GM12873 (cell line): ENCODE measurements around the gene GRIN3B.

Source experiments
- TF ChIP-seq, protein P1 (sequence below): IDR thresholded peaks from 2 replicates; pipeline ENCODE4 v1.5.1; 2012; ENCODE audit warnings: low read depth, mild to moderate bottlenecking, moderate library complexity, low read length, control low read depth; ENCODE audit not compliant: insufficient read depth; ENCODE audit errors: missing control alignments

Gene GRIN3B

DNA sequence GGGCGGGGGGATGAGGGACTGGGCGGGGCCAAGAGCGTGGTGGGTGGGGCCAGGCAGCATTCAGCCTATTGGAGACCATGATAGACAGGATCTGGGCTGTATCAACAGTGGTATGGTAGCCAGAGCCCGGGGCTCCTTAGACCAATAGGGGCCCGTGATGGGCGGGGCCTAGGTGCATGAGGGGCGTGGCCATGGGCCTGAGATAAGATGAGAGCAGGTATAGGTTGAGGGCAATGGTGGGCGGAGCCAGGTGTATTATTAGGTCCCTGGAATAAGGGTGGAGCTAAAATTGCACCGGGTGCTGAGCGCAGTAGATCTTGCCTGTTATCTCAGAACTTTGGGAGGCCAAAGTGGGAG, 45.0 kb downstream of the GRIN3B start:
- TF ChIP-seq, protein P1, sequence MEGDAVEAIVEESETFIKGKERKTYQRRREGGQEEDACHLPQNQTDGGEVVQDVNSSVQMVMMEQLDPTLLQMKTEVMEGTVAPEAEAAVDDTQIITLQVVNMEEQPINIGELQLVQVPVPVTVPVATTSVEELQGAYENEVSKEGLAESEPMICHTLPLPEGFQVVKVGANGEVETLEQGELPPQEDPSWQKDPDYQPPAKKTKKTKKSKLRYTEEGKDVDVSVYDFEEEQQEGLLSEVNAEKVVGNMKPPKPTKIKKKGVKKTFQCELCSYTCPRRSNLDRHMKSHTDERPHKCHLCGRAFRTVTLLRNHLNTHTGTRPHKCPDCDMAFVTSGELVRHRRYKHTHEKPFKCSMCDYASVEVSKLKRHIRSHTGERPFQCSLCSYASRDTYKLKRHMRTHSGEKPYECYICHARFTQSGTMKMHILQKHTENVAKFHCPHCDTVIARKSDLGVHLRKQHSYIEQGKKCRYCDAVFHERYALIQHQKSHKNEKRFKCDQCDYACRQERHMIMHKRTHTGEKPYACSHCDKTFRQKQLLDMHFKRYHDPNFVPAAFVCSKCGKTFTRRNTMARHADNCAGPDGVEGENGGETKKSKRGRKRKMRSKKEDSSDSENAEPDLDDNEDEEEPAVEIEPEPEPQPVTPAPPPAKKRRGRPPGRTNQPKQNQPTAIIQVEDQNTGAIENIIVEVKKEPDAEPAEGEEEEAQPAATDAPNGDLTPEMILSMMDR, result no peak

DNA sequence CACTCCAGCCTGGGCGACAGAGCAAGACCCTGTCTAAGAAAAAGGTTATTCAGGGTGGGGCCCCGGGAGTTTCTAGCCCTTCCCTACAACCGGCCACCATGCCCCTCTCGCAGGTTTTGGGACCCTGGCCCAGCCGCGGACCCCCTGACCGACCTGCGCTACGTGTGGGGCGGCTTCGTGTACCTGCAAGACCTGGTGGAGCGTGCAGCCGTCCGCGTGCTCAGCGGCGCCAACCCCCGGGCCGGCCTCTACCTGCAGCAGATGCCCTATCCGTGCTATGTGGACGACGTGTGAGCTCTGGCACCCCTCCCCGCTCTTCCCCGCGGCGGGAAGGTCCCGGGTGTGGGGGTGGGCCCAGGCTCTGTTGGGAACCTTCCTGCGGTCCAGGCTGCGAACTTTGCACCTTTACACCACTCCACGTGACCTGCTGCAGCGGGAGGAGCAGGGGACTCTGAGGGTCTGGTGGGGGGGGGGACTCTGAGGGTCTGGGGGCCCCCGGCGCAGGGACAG, 46.0 kb downstream of the GRIN3B start:
- TF ChIP-seq, protein P1, result no peak

DNA sequence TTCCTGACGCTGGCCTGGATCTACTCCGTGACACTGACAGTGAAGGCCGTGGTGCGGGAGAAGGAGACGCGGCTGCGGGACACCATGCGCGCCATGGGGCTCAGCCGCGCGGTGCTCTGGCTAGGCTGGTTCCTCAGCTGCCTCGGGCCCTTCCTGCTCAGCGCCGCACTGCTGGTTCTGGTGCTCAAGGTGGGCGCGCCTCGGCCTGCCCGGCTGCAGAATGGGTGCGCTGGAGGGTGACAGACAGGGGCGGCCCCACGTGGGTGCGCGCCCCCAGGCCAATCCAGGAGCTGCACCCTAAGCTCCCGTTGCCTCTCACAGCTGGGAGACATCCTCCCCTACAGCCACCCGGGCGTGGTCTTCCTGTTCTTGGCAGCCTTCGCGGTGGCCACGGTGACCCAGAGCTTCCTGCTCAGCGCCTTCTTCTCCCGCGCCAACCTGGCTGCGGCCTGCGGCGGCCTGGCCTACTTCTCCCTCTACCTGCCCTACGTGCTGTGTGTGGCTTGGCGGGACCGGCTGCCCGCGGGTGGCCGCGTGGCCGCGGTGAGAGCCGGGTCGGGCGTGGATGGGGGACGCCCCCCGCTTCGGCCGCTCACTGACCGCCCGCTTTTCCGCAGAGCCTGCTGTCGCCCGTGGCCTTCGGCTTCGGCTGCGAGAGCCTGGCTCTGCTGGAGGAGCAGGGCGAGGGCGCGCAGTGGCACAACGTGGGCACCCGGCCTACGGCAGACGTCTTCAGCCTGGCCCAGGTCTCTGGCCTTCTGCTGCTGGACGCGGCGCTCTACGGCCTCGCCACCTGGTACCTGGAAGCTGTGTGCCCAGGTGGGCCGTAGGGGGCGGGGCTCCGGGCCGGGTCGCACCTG, 46.8 kb downstream of the GRIN3B start:
- TF ChIP-seq, protein P1, result no peak

DNA sequence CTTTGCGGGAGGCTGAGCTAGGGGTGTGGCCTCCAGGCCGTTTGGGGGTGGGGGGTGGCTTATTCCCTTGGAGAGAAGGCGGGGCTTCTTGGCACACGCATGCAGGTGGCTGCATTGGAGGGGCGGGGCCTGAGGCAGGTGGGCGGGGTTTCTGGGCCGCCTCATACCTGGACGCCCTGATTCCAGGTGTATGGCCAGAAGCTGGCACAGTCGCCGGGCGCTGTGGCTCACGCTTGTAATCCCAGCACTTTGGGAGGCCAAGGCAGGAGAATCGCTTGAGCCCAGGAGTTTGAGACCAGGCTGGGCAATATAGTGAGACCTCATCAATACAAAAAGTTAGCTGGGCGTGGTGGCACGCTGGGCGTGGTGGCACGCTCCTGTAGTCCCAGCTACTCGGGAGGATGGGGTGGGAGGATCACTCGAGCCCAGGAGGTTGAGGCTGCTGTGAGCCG, 47.5 kb downstream of the GRIN3B start:
- TF ChIP-seq, protein P1, result no peak

DNA sequence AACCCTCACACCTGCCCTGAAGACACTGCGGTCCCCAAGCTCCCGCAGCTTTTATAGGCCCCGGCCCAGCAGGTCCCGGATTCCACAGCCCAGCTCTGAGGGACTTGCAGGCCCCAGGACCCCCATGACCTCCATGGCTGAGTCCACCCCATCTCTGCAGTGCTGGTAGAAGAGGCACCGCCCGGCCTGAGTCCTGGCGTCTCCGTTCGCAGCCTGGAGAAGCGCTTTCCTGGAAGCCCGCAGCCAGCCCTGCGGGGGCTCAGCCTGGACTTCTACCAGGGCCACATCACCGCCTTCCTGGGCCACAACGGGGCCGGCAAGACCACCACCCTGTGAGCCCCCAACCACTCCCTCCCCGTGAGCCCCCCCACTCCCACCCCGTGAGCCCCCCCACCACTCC, 48.9 kb downstream of the GRIN3B start:
- TF ChIP-seq, protein P1, result no peak

DNA sequence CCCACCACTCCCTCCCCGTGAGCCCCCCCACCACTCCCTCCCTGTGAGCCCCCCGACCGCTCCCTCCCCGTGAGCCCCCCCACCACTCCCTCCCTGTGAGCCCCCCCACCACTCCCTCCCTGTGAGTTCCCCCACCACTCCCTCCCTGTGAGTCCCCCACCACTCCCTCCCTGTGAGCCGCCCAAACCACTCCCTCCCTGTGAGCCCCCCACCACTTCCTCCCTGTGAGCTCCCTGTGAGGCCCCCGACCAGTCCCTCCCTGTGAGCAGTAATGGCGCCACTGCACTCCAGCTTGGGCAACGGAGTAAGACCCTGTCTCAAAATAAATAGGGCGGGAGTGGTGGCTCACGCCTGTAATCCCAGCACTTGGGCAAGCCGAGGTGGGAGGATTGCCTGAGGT, 49.6 kb downstream of the GRIN3B start:
- TF ChIP-seq, protein P1, result no peak

DNA sequence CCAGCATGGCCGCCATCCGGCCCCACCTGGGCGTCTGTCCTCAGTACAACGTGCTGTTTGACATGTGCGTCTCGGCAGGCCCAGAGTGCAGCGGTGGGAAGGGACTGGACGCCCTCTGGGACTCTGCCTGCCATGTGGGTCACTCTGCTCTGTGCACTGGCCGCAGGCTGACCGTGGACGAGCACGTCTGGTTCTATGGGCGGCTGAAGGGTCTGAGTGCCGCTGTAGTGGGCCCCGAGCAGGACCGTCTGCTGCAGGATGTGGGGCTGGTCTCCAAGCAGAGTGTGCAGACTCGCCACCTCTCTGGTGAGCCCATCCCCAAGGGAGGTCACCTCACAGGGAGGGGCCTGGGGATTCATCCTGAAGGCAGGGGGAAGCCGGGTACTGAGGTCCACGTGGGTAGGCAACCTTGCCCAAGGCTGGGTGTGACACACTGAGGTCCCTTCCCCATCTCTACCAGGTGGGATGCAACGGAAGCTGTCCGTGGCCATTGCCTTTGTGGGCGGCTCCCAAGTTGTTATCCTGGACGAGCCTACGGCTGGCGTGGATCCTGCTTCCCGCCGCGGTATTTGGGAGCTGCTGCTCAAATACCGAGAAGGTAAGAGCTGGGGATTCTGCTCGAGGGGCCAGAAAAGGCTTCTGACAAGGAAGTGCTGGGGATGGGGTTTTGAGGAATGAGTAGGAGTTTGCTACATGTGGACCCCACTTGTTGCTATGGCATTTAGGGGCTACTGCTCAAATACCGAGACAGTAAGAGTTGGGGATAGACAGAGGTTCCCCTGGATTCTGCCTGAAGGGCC, 51.0 kb downstream of the GRIN3B start:
- TF ChIP-seq, protein P1, result no peak
